ENCODE data around the gene EIF1AD.

DNA sequence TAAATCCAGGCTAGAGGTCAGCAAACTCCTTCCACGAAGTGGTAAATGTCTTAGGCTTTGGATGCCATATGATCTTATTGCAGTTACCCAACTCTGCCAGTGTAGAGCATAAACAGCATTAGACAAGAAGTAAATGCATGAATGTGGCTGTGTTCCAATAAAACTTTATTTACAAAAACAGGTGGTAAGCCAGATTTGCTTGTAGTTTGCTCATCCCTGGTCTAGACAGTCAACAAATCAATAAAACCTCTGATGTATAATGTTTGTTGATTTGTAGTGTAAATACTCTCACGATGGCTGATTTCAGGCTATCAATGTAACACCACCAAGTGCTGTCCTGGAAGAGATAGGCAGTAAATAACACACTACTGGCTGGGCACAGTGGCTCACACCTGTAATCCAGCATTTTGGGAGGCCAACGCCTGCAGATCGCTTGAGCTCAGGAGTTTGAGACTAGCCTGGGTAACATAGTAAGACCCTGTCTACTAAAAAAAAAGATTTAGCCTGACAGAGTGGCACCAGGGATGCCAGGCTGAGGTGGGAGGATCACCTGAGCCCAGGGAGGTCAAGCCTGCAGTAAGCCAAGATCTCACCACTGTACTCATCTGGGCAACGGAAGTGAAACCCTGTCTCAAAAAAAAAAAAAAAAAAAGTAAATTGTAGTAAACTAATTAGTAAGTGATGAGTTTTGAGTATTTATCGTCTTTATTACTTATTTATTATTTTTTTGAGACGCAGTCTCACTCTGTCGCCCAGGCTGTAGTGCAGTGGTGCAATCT, 31.2 kb upstream of the EIF1AD start:
- TF ChIP-seq, protein P1, sequence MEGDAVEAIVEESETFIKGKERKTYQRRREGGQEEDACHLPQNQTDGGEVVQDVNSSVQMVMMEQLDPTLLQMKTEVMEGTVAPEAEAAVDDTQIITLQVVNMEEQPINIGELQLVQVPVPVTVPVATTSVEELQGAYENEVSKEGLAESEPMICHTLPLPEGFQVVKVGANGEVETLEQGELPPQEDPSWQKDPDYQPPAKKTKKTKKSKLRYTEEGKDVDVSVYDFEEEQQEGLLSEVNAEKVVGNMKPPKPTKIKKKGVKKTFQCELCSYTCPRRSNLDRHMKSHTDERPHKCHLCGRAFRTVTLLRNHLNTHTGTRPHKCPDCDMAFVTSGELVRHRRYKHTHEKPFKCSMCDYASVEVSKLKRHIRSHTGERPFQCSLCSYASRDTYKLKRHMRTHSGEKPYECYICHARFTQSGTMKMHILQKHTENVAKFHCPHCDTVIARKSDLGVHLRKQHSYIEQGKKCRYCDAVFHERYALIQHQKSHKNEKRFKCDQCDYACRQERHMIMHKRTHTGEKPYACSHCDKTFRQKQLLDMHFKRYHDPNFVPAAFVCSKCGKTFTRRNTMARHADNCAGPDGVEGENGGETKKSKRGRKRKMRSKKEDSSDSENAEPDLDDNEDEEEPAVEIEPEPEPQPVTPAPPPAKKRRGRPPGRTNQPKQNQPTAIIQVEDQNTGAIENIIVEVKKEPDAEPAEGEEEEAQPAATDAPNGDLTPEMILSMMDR (IDR thresholded peaks at IDR 0.05) = no peak
- TF ChIP-seq POLR2A (IDR thresholded peaks at IDR 0.05) = no peak

Measured in breast epithelium (tissue), 3 donors.